ENCODE measurements around the gene IFIT5. TPM values are rescaled to one million over a fixed set of nuclear protein-coding genes. Genes with fewer than 3 reads are reported as not detected.
A peak's percentile ranks its signal among the peaks of the same experiment; 100 is the strongest.

Gene IFIT5, protein sequence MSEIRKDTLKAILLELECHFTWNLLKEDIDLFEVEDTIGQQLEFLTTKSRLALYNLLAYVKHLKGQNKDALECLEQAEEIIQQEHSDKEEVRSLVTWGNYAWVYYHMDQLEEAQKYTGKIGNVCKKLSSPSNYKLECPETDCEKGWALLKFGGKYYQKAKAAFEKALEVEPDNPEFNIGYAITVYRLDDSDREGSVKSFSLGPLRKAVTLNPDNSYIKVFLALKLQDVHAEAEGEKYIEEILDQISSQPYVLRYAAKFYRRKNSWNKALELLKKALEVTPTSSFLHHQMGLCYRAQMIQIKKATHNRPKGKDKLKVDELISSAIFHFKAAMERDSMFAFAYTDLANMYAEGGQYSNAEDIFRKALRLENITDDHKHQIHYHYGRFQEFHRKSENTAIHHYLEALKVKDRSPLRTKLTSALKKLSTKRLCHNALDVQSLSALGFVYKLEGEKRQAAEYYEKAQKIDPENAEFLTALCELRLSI
- 4.4 and 4.8 TPM in 2 replicates for total RNA-seq
- 6.6 and 6.9 TPM in 2 replicates for polyA plus RNA-seq

DNA sequence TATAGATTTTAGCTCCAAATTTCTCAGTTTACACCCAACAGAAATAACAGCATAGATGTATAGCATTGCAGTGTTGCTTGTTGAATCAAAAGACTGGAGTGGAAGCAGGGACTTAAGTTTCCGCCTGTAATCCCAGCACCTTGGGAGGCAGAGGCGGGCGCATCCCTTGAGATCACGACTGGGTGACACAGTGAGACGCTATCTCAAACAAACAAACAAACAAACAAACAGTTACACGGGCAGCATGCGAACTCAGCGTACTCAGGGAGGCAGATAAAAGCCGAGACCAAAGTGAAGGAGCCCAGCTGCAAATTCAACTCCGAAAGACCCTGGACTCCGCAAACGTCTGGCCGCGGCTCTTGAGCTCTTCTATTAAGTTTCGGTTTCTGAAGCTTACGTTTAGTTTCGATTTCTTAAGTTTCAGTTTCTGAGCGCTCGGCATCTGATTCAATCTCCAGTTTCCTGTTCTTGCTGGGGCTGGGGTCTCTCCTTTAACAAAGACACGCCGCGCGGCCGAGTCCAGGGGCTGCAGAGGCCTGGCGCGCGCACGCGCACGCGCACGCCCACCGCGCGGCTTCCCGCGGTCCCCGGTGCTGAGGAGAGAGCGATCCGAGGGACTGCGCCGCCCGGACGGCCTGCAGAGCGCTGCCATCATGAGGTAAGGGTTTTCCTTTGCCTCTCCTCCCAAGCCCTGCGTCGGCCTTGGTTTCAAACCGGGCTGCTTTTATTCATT, at the start of gene IFIT5:
IFIT5 (plus strand) TSS at position 423 of the 733 bp plus-strand sequence; CDS start at position 654, 231 bp downstream.
- peak; percentile 77 to 80 for DNase-seq (ENCODE audit: low read depth in 1 of 2, low spot score in 1 of 2)
- no peaks in the 10 kb centered on the region for H3K27me3 ChIP-seq
- TF ChIP-seq, protein P1, sequence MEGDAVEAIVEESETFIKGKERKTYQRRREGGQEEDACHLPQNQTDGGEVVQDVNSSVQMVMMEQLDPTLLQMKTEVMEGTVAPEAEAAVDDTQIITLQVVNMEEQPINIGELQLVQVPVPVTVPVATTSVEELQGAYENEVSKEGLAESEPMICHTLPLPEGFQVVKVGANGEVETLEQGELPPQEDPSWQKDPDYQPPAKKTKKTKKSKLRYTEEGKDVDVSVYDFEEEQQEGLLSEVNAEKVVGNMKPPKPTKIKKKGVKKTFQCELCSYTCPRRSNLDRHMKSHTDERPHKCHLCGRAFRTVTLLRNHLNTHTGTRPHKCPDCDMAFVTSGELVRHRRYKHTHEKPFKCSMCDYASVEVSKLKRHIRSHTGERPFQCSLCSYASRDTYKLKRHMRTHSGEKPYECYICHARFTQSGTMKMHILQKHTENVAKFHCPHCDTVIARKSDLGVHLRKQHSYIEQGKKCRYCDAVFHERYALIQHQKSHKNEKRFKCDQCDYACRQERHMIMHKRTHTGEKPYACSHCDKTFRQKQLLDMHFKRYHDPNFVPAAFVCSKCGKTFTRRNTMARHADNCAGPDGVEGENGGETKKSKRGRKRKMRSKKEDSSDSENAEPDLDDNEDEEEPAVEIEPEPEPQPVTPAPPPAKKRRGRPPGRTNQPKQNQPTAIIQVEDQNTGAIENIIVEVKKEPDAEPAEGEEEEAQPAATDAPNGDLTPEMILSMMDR (IDR thresholded peaks at IDR 0.05; ENCODE audit: low read depth, low read length): no peak
- H3K4me1 ChIP-seq (ENCODE audit: low read depth): no peaks in the 10 kb centered on the region
- H3K27ac ChIP-seq: peak within 1 kb of the TSS; percentile 26
- no peaks in the 10 kb centered on the region for H3K36me3 ChIP-seq
- H3K4me3 ChIP-seq: peak within 1 kb of the TSS; percentile 82
- H3K9me3 ChIP-seq (ENCODE audit: low read depth): no peaks in the 10 kb centered on the region

DNA sequence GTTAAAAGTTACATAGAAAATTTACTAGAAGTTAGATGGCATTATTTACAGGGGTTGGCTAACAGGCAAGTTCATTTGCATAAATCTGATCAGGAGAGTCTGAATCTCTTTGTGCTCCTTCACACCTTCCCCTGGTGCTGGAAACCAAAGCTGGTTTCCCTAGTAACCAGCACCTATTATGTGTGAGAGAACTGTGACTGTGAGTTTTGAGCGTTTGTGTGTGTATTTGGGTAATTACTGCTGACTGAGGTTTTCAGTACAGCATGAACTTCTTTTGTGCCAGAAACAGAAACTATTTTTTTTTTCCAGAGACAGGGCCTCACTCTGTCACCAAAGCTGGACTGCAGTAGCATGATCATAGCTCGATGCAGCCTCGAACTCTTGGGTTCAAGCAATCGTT, 46.8 kb upstream of the IFIT5 start:
- Histone ChIP-seq H3K4me1 (ENCODE audit: low read depth) (no peaks in the 10 kb centered on the region), H3K27ac (no peak overlapping the region), H3K4me3 (no peak overlapping the region), H3K27me3 (no peaks in the 10 kb centered on the region), H3K9me3 (ENCODE audit: low read depth) (no peaks in the 10 kb centered on the region), H3K36me3 (no peaks in the 10 kb centered on the region)
- TF ChIP-seq, protein P1 (IDR thresholded peaks at IDR 0.05; ENCODE audit: low read depth, low read length): no peak
- no peak for DNase-seq (ENCODE audit: low read depth in 1 of 2, low spot score in 1 of 2)

DNA sequence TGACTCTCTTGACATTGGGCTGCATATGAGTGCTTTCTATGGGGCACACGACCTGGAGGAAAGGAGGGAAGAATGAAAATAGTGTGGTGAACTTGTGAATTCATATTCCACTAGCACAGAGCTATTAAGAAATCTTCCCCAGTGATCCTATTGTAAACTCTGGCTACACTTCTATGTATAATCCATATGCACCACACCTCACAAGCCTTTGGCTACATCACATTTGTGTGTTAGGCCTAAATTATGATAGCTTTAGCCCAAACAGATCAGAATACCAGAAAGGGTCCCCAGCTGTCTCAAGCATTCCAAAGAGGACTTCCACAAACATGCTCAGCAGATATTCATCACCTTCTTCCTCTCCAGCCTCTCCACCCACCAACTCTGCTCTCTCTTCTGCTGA, 46.2 kb upstream of the IFIT5 start:
- Histone ChIP-seq H3K36me3 (no peaks in the 10 kb centered on the region), H3K27ac (no peak overlapping the region), H3K4me1 (ENCODE audit: low read depth) (no peaks in the 10 kb centered on the region), H3K4me3 (no peak overlapping the region), H3K9me3 (ENCODE audit: low read depth) (no peaks in the 10 kb centered on the region), H3K27me3 (no peaks in the 10 kb centered on the region)
- TF ChIP-seq, protein P1 (IDR thresholded peaks at IDR 0.05; ENCODE audit: low read depth, low read length): no peak
- DNase-seq (ENCODE audit: low read depth in 1 of 2, low spot score in 1 of 2): no peak

DNA sequence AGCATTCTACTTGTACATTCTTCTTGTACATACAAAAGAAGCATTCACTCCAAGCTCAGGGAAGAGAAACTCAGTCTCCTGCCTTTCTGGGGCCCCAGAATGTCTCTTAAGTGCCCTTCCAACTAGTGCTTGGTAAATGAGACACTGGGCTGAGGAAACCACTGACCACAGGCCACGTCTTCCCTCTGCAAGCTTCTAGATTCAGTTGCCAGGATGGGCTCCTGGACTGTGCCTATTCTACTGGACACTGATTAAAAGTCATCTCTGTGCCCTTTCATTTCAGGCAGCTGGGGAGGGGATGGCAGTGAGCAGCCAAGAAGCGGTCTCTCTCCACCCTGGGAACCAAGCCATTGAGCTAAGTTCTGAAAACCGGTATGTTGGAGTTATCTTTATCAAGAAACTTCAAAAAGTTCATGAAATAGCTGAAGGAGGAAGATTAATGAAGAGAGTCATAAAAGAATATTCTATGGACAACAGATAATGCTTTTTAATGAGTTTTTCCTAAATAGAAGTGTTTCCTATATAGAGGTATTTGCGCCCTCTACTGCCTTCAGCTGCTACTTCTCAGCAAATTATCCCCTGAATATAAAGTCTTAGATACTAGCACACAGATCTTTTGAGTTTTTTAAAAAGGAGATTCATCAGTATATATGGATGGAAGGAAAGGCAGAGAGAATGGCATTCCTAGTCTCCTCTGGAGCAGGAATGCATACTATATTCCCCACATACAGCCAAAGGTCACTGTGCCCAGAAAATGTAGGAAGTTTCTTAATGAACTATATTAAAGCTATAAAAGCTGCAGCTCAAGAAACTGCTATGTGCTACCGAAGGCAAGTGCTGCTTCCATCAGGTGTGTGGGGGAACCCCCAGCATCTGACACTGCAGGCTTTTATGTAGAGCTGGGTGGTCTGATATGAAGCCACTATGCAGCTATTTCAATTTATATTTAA, 44.9 kb upstream of the IFIT5 start:
- Histone ChIP-seq H3K36me3 (no peaks in the 10 kb centered on the region), H3K4me1 (ENCODE audit: low read depth) (peaks cover 6% of the 10 kb centered on the region), H3K9me3 (ENCODE audit: low read depth) (no peaks in the 10 kb centered on the region), H3K27ac (no peak overlapping the region), H3K27me3 (no peaks in the 10 kb centered on the region), H3K4me3 (no peak overlapping the region)
- TF ChIP-seq, protein P1 (IDR thresholded peaks at IDR 0.05; ENCODE audit: low read depth, low read length): peak; percentile 68
- DNase-seq (ENCODE audit: low read depth in 1 of 2, low spot score in 1 of 2): peak in 1 of 2 donors; percentile 71

DNA sequence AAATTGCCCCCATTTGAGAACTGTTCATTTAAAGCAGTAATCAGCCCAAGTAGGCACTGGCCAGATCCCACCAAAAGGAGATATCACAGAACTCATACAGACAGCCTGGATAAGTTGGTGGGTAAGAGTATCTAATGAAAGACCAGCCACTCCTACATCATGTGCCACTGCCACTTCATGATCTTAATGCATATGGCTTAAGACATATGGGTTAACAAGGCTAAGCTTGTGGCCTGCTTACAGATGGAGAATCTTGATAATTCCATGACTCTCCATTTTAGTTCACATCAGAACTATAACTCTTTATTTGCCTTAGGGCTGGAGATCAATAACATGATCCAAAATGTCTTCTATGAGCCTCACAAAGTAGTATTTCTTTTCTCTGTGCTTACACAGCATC, 43.3 kb upstream of the IFIT5 start:
- Histone ChIP-seq H3K4me1 (ENCODE audit: low read depth) (peaks cover 11% of the 10 kb centered on the region), H3K27me3 (no peaks in the 10 kb centered on the region), H3K4me3 (no peak overlapping the region), H3K36me3 (no peaks in the 10 kb centered on the region), H3K27ac (no peak overlapping the region), H3K9me3 (ENCODE audit: low read depth) (no peaks in the 10 kb centered on the region)
- TF ChIP-seq, protein P1 (IDR thresholded peaks at IDR 0.05; ENCODE audit: low read depth, low read length): no peak
- DNase-seq (ENCODE audit: low read depth in 1 of 2, low spot score in 1 of 2): no peak
